ENCODE results near the gene TRIM49C.
"Not testable (repeated sequence)": the region's sequence is repeated elsewhere in the genome, so short reads cannot be mapped to it uniquely, and the experiment has no call there.

Gene TRIM49C

GRCh38 chr11:90030806-90031205 lies at the start of gene TRIM49C:
TRIM49C (plus strand) TSS chr11:90031106; CDS start chr11:90035212, 4,106 bp downstream.
- DNase-seq (ENCODE audit: low spot score), result not testable (repeated sequence)

GRCh38 chr11:90024184-90024583 lies 6.7 kb upstream of the TRIM49C start:
- DNase-seq (ENCODE audit: low spot score), result not testable (repeated sequence)

GRCh38 chr11:90051591-90052209 lies 20.8 kb downstream of the TRIM49C start:
- DNase-seq (ENCODE audit: low spot score), result not testable (repeated sequence)

- not testable (repeated sequence) for DNase-seq (ENCODE audit: low spot score)
Observed at GRCh38 chr11:90052311-90052710, 21.4 kb downstream of the TRIM49C start.

GRCh38 chr11:90053545-90053944 lies 22.6 kb downstream of the TRIM49C start:
- not testable (repeated sequence) for DNase-seq (ENCODE audit: low spot score)

GRCh38 chr11:90085650-90086049 lies 54.7 kb downstream of the TRIM49C start, which contains the start of gene UBTFL1:
UBTFL1 (plus strand) TSS chr11:90085950; CDS start chr11:90085950, 0 bp downstream.
- DNase-seq (ENCODE audit: low spot score), result not testable (repeated sequence)

GRCh38 chr11:90088731-90089130 lies 57.8 kb downstream of the TRIM49C start:
- DNase-seq (ENCODE audit: low spot score), result not testable (repeated sequence)

All from kidney tubule cell (primary cell).